Hypothalamus (tissue), 51 donors: ENCODE measurements around the gene EXOC6.

ENCODE experiments used
- DNase-seq, 51 donors: peaks; one replicate each; lab custom pipeline; 2025; lab: John Stamatoyannopoulos, UW

Gene EXOC6

DNA sequence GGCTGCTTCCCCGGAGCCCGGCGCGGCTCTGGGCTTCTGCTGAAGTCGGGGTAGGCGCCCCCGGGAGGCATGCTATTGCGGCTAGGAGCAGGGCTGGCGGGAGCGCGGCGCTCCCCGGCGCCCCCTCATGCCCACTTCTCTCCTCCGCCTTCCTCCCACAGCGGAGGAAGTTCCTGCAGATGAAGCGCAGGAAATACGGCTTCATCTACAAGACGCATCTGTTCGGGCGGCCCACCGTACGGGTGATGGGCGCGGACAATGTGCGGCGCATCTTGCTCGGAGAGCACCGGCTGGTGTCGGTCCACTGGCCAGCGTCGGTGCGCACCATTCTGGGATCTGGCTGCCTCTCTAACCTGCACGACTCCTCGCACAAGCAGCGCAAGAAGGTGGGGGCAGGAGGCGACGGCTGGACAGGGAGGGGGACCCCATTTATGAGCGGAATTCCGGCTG, 225.9 kb downstream of the EXOC6 start:
- DNase-seq: no peak

DNA sequence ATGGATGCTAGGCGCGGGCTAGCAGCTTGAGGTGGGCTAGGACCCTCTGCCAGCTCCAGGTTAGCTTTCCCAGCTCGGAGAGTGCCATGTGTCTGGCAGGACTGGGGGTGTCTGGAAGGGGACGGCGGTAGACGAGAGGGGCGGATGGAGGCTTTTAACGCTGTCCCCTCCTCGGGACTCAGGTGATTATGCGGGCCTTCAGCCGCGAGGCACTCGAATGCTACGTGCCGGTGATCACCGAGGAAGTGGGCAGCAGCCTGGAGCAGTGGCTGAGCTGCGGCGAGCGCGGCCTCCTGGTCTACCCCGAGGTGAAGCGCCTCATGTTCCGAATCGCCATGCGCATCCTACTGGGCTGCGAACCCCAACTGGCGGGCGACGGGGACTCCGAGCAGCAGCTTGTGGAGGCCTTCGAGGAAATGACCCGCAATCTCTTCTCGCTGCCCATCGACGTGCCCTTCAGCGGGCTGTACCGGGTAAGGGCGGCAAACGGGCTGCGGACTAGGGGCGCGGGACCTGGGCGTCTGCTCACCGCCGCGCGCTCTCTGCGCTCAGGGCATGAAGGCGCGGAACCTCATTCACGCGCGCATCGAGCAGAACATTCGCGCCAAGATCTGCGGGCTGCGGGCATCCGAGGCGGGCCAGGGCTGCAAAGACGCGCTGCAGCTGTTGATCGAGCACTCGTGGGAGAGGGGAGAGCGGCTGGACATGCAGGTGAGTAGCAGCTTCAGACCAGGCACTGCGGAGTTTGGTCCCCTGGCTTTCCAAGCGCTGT, 226.5 kb downstream of the EXOC6 start:
- DNase-seq: no peak

DNA sequence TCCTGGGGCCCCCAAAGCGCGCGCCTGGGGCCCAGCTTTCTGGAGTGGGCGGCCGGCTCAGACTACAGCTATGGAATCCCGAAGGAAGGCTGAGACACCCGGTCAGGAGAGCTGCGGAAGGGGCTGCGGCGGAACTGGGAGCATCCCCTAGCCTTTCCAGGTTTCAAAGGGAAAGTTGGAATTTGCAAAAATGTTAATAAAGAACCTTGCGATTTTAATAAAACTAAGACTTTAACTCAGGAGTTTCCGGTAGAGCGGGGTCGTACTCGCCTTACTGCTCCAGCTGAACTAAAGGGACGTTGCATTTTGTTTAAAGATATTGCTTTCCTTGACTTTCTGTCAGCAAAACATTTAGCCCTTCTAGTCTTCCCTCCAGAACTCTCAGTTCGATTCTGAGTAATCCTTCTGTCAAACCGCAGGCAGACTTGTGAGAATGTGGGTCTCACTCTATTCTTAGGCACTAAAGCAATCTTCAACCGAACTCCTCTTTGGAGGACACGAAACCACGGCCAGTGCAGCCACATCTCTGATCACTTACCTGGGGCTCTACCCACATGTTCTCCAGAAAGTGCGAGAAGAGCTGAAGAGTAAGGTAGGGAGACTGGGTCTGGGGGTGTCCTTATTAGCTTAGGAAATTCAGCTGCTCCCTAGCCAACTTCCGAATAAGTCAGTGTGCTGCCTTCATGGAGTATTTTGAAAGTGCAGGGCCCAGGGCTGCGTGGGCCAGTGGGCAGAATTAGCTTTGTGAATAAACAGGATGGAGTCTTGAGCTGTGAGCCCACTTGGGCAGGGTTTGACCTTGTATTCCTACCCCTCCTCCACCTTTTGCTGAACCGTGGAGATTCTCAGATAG, 227.3 kb downstream of the EXOC6 start:
- no peak for DNase-seq

DNA sequence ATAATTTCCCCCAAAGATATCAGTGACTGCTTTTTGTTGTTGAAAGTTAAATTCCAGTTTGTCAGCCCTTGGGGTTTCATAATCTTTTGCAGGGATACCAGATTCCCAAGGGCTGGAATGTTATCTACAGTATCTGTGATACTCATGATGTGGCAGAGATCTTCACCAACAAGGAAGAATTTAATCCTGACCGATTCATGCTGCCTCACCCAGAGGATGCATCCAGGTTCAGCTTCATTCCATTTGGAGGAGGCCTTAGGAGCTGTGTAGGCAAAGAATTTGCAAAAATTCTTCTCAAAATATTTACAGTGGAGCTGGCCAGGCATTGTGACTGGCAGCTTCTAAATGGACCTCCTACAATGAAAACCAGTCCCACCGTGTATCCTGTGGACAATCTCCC, 228.6 kb downstream of the EXOC6 start:
- DNase-seq: no peak

DNA sequence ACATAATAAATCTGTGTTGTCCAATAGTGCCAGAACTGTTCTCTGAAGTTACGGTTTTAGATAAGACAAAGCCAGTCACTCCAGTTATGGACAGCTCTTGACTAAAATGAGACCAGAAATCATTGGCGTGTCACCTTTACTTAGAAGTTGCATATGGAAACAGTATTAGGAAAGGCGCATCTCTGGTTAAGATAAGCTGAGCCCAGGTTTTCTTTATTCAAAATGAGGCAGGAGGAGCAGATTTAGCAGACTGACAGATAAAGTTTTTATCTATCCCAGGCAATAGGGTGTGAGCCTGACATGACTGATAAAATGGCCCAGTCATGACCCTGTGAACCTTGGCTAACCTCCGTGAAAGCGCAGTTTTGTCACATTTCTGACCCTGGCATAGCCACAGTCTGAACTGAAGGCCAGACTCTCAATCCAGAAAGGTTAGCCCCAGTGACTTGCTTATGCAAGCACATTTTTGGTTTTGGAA, 229.6 kb downstream of the EXOC6 start:
- no peak for DNase-seq

DNA sequence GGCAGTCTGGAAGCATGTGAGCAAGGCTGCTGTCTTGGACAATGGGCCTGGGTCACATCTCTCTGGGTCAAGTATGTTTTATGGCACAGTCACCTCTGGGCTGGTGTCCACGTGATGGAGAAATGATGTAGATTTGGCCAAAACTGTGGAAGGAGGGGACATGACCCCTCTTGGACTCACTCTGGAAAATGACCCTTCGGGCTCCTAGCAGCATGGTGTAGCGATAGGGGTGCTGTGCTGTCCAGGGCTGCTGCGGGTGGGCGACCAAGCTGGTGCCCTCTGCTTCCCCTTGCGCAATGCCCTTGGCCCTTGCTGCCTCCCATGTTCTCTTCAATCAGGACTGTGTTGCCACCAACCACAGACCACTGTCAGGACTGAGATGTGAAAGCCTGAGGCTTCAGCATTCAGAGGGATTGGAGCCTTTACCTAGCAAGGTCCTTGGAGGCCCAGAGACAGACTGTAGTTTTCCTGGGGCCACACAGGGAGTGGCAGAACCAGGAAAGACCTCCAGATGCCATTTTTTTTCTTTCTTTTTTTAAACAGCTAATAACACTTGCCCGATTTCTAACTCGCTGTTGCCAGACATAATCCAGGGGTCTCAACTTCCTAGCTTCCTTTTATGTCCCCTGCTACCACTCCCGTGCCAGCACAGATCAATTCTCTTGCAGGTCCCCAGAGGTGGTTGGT, 231.5 kb downstream of the EXOC6 start:
- no peak for DNase-seq

DNA sequence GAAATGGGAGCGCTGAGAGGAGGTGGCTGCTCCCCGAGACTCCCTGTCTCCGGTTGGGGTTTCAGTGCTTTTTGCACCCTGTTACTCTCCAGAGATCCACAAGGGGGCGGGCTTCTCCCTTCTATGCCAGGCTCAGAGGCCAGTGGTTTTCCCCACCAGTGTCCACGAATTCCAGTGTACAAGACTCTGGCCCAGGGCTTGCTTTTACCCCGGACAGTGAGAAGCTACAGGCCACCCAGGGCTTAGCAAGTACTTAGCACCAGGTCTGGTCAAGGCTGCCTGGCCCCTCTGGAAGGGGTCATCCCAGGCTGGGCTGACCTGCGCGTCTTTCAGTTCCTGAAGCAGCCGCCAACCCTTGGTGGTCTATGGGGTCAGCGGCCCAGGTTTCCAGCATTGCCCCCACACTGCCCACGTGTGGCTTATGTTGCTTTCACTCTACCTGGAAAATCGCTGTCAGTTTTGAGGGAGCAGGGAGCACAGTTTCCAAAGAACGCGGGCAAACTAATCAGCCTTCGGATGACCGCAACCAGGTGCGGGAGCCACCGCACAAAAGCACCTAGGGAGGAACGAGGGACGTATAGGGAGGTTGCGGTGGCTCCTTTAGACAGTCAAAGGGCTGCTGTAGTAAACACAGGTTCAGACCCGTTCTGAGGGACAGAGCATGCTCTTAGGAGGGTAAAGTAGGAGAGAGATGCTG, 232.2 kb downstream of the EXOC6 start:
- DNase-seq: peak in 27 of 51 donors; percentile 5 to 68 (median 36)

DNA sequence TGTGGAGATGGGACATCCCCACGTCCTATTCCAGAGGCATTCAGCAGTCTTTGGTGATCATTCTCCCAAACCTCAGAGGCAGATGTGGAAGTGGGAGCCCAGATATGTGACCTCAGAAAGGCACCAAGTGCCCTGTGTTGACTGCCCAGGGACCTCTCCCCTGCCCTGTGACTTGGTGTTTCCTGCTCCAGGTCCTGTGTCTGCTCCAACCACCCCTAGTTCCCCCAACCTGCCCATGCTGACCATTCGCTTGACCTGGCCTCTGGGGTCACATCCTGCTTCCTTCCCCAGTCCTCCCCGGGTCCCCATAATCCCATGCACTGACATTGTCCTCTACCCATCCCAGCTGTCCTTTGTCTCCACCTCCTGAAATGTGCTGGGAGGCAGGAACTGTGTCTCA, 233.0 kb downstream of the EXOC6 start:
- no peak for DNase-seq

DNA sequence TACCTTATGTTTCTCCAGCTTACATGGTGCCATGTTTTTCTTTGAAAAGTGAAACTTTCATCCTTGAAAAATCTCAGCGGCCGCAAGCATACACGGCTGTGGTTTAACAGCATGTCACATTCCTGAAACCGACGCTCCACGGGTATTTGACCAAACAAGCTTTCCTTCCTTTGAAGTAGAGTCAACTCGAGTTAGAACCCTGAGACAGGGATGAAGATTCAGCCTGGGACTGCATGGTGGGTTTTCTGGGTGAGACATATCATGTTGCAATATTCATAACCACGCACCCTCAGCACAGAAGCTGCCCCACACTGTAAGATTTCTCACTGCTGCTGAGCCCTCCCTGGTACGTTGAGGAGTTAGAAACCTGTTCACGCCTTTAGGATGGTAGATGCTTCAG, 233.5 kb downstream of the EXOC6 start:
- DNase-seq: no peak

DNA sequence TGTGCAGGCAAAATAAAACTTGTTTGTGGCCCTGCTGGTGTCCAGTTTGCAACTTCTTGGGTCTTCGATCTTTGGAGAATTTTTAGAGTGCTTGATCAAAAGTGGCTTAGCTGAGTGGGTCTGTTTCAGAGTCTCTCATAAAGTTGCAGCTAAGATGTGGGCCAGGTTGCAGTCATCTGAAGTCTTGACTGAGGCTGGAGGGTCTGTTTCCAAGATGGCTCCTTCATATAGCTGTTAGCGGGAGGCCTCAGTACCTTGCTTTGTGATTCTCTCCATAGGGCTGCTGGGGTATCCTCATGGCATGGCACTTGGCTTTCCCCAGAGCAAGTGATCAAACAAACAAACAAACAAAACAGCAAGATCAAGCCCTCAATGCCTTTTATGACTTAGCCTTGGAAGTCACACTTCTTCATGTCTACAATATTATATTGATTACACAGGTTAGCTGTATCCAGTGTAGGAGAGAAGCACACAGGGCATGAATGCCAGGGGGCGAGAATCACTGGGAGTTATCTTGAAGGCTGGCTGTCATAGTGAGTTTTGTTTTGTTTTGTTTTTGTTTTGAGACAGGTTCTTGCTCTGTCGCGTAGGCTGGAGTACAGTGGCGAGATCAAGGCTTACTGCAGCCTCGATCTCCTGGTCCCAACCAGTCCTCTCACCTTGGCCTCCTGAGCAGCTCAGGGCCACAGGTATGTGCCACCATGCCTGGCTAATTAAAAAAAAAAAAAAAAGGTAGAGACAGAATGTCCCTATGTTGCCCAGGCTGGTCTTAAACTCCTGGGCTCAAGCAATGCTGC, 235.6 kb downstream of the EXOC6 start:
- no peak for DNase-seq

DNA sequence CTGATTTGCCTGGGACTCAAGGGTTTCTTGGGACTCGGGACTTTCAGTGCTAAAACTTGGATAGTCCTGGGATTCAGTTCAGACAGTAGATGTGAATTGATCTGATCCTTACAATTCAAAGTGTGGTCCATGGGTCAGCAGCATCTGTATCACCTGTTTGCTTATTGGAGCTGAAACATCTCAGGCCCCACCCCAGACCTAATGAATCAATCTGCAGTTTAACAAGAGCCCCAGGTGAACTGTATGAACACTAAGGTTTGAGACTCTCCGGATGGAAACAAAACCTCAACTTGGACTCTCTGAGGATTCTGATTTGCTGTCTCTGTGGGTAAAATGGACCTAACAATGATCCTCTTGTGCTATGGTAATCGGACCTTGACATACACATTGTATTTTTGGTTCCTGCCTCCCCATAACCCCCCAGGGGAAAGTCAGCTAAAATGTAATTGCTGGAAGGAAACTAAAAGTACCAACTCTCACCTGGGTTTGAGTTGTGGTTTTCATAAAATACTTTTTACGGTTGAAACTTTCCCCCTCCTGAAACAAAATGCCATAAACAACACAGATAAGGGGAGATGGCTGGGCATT, 237.0 kb downstream of the EXOC6 start:
- DNase-seq: no peak

DNA sequence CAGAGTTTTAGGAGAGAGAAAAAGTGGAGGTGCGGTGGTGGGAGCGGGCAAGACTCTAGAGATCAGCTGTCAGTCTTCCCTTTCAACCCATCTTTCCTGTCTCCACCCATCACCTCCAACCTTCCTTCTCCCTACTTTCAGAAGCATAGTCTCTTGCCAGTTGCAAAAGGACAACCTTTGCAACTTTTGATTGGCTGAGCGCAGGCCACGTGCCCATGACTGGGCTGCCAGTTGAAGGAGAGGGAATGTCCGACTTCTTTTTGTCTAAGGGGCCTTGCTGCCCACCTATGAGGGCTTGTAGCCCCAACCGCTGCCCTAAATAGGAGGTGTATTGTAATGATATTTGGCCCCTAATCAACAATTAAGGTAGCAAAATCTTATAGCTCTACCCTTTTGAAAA, 238.0 kb downstream of the EXOC6 start:
- no peak for DNase-seq

DNA sequence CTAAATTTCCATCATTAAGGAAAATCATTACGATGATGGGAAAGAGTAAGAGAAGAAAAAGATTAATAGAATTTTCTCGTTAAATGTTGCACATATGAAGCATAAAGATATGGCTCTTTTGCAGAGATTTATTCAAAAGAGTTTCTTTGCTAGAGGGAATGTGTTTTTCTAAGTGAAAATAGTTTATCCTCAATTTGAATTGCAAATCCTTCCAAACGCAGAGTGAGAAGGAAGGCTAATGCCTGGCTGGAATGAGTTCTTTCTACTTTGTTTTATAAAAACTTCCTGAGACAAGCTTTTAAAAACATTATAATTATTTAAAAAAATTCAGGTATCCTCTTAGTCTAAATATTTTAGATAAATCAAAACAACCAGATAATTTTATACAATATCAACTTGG, 239.5 kb downstream of the EXOC6 start:
- DNase-seq: no peak

DNA sequence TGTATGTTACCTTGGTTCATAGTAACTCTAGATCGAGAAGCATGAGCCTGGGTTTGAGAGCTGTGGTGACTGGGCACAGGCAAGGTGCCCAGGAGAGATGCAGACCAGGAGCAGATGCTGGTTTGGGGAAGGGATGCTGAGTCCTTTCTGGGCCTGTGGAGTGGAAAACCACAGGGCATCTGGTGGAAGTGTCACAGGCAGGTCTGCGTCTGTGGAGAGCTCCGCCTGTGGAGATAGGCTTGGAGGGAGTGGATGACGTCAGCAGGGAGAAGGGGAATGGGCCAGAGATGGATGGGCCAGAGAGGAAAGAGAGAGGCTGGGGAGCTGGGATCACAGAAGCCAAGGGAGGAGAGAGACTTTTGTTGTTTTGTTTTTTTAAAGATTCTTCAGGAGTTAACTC, 240.1 kb downstream of the EXOC6 start:
- no peak for DNase-seq

DNA sequence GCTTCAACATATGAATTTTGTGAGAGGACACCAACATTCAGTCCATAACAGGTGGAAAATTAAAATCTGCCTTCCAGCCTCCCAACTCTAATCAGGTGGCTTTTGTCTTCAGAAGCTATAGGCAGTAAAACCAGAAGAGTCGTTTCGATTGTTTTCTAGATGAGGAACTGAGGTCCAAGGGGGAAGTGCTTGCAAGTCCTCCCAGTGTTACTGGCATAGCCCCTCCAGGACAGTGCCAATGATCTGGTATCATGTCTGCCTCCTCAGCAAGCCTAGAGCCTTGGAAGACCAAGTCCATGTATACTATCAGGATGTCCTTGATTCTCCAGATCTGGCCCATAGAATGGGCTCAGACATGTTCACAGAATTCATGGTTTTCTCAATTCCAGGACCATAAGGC, 242.3 kb downstream of the EXOC6 start:
- DNase-seq: no peak

DNA sequence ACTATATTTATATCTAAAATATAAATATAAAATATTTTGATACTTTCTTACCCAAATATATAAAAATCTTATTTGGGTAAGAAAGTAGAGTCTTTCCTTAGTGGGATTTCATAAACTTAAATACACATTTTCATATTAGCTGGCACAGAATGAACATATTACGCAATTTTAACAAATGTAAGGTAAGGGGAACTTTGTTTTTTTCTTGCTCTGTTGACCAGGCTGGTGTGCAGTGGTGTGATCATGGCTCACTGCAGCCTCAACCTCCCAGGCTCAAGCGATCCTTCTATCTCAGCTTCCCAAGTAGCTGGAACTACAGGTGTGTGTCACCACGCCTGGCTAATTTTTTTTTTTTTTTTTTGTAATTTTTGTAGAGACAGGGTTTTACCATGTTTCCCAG, 243.6 kb downstream of the EXOC6 start:
- DNase-seq: no peak

DNA sequence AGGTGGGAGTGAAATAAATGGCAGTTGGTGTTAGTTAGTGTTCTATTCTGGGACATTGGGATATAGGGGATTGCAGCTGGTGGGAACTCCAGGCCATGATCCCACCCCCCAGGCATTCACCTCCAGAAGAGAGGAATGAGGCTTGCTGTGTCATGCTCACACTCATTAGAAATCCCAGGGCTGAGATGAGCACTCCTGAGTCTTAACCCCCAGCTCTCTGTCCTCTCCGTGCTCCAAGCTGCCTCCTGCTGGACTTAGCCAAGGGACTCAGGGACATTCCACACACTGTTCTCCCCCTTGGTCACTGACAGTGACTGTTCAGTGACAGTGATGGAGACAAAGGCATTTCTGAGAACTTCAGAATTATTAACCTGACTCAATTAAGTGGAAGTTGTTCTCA, 246.9 kb downstream of the EXOC6 start:
- no peak for DNase-seq

DNA sequence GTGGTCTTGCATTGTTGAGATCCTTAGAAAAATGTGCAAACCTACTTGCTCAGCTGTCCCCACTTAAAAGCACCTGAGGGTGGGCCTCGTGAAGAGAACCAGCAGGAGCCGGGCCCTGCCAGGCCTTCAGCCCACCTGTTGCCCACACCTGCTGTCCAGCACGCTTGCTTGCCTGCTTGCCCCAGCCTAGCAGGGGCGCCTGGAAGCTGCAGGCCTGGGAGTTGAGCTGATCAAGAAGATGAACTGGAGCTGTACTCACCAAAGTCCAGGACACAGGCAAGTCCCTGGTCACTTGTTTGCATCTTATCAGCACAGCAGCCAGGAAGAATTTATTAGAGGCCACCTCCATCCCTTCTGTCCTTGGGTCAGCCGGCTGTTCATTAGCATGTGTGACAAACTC, 248.6 kb downstream of the EXOC6 start:
- DNase-seq: no peak

DNA sequence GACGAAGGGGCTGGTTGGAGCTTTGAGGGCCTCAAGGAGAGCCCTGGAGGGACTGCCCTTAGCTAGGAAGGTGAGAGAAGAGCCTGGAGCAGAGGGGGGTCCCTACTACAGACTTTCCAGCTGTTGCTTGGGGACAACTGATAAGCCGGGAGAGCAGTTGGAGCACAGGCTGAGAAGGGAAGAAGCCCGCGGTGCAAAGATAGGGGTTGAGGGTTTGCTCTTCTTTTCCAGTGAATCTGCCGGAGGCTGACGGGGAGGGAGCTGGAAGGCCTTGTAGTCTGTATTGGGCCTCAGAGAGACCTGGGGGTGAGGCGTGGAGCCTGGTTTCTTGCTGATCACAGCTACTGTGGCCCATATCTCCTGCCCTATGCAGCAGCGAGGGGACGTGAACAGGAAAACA, 249.1 kb downstream of the EXOC6 start:
- no peak for DNase-seq

DNA sequence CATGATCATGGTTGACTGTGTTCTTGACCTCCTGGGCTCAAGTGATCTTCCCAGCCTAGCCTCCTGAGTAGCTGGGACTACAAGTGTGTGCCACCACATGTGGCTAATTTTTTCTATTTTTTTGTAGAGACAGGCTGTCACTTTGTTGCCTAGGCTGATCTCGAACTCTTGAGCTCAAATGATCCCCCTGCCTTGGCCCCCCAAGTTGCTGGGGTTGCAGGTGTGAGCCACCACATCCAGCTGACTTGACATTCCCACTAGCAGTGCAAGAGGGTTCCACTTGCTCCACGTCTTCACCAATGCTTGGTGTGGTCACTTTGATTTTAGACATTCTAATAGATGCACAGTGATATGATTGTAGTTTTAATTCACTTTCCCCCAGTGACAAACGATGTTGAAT, 250.5 kb downstream of the EXOC6 start:
- no peak for DNase-seq
